Activated T-helper 1 cell treated with anti-CD3 and anti-CD28 coated beads, Interleukin-12 subunit alpha, Interleukin-12 subunit beta, Interleukin-2, Interleukin-4 antibody, amounts not matched to agents 30 ng/mL and 10 ng/mL and 1 ng/mL, durations not matched to agents 14 hours and 24 hours and 36 hours (primary cell): ENCODE data around the gene LMO4. TPM values are rescaled to one million over a fixed set of nuclear protein-coding genes. Genes with fewer than 3 reads are reported as not detected.

Experiments
- DNase-seq: peaks from one replicate; pipeline ENCODE4 v3.0.0; 2021; ENCODE audit warnings: low spot score
- H3K27ac Mint-ChIP-seq: one replicate; pipeline ENCODE4 v1.8.0; 2021; ENCODE audit warnings: mild to moderate bottlenecking, mixed read lengths
- H3K27me3 Mint-ChIP-seq: one replicate; pipeline ENCODE4 v1.8.0; 2022; ENCODE audit warnings: mild to moderate bottlenecking, moderate library complexity, mixed read lengths; ENCODE audit not compliant: insufficient read depth
- H3K36me3 Mint-ChIP-seq: one replicate; pipeline ENCODE4 v1.8.0; 2021; ENCODE audit warnings: low read depth, mixed read lengths
- H3K4me1 Mint-ChIP-seq: one replicate; pipeline ENCODE4 v1.8.0; 2021; ENCODE audit warnings: low read depth, mixed read lengths
- H3K4me3 Mint-ChIP-seq: one replicate; pipeline ENCODE4 v1.8.0; 2021; ENCODE audit warnings: mild to moderate bottlenecking, moderate library complexity, mixed read lengths
- H3K9me3 Mint-ChIP-seq: one replicate; pipeline ENCODE4 v1.8.0; 2021; ENCODE audit warnings: mixed read lengths
- intact Hi-C: fragments of 100-400 bp; cut with micrococcal nuclease; formaldehyde crosslinking; loops from one replicate; pipeline ENCODE4 v1.15.1; 2024
- total RNA-seq: library from RNA; stranded (reverse); gene quantifications from 2 replicates; pipeline ENCODE4 v1.2.3, GENCODE V29; 2022

Gene LMO4
- total RNA-seq, 1 donor from 2014 or later: 41.1 TPM

GRCh38 chr1:87305762-87306161, 22.9 kb upstream of the LMO4 start:
- no peak for DNase-seq
- H3K27ac Mint-ChIP-seq: no peak overlapping the region
- H3K27me3 Mint-ChIP-seq: peaks cover 19% of the 10 kb centered on the region
- intact Hi-C loops: no loop called here
- no peaks in the 10 kb centered on the region for H3K4me1 Mint-ChIP-seq
- H3K4me3 Mint-ChIP-seq: no peak overlapping the region
- no peaks in the 10 kb centered on the region for H3K36me3 Mint-ChIP-seq
- H3K9me3 Mint-ChIP-seq: no peaks in the 10 kb centered on the region

DNA sequence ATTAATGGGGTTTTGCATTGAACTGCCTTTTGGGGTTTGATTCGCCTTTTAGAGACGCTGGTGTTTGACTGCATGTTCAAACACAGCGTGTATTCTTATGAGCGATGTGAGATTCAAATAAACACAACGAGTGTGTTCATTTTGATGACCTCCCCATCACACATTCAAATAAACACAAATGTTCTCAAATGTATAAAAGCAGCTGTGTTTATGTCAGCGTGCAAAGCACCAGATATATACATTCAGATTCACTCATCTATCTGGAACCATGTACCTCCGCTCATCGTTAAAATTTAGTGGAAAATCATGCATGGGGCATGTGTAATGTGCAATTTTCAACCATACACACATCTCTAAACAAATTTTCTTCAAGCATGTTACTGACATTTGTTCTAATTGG, 21.4 kb upstream of the LMO4 start:
- intact Hi-C loops: no loop called here
- peaks cover 14% of the 10 kb centered on the region for H3K27me3 Mint-ChIP-seq
- no peaks in the 10 kb centered on the region for H3K9me3 Mint-ChIP-seq
- H3K4me1 Mint-ChIP-seq: no peaks in the 10 kb centered on the region
- no peaks in the 10 kb centered on the region for H3K36me3 Mint-ChIP-seq
- H3K4me3 Mint-ChIP-seq: no peak overlapping the region
- no peak overlapping the region for H3K27ac Mint-ChIP-seq
- DNase-seq: no peak

DNA sequence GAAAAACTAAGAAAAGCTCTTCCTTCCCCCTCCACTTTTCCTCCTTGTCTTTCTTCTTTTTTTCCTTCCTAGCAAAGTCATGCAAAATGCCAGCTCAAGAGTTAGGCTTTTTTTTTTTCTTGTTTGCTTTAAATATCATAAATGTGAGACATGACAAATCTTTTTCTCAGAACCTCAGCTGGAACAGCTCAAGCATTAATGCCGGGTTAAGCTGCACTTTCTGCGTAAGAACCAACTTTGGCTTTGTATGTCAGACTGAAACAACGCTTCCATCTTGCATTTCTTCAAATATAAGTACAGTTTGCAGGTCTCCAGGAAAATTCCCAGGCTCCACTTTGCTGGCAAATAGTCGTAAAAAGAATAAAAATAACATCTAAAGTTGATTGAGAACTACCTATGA, 20.7 kb upstream of the LMO4 start:
- Mint-ChIP-seq H3K27me3 (peaks cover 12% of the 10 kb centered on the region), H3K4me1 (no peaks in the 10 kb centered on the region), H3K9me3 (no peaks in the 10 kb centered on the region), H3K36me3 (no peaks in the 10 kb centered on the region), H3K27ac (no peak overlapping the region), H3K4me3 (no peak overlapping the region)
- intact Hi-C loops: no loop called here
- no peak for DNase-seq

DNA sequence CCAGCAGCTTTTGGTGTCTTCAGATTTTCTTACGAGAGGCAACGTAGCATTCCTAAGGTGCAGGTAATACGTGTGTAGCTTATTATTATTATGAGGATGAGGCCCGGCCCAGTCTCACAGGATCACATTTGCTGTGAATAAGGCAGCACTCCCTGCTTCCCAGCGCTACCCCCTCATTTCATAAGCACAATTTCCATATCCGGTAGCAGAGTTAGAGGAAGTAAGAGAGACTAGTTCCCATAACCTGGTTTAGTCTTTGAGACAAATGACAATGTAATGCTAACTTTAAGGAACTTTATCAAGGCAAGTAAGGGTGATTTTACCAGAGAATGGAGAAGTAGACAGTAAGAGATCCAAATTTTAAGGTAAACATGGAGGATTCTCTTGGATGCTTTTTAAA, 14.6 kb upstream of the LMO4 start:
- no peak for DNase-seq
- no peaks in the 10 kb centered on the region for H3K36me3 Mint-ChIP-seq
- intact Hi-C loops: no loop called here
- H3K27ac Mint-ChIP-seq: no peak overlapping the region
- H3K9me3 Mint-ChIP-seq: no peaks in the 10 kb centered on the region
- peaks cover 10% of the 10 kb centered on the region for H3K27me3 Mint-ChIP-seq
- no peak overlapping the region for H3K4me3 Mint-ChIP-seq
- peaks cover 14% of the 10 kb centered on the region for H3K4me1 Mint-ChIP-seq

- intact Hi-C loops: no loop called here
Observed at GRCh38 chr1:87318056-87318650, 10.5 kb upstream of the LMO4 start.

GRCh38 chr1:87318806-87319205, 9.9 kb upstream of the LMO4 start:
- no peak for DNase-seq
- Mint-ChIP-seq H3K9me3 (no peaks in the 10 kb centered on the region), H3K27ac (no peak overlapping the region), H3K36me3 (no peaks in the 10 kb centered on the region), H3K4me1 (peaks cover 14% of the 10 kb centered on the region), H3K4me3 (no peak overlapping the region), H3K27me3 (peaks cover 20% of the 10 kb centered on the region)
- intact Hi-C loops: no loop called here

More at GRCh38 chr1:87318056-87318650, 10.5 kb upstream of the LMO4 start:
- DNase-seq: no peak
- no peak overlapping the region for H3K27ac Mint-ChIP-seq
- H3K27me3 Mint-ChIP-seq: peaks cover 14% of the 10 kb centered on the region
- H3K36me3 Mint-ChIP-seq: no peaks in the 10 kb centered on the region
- no peaks in the 10 kb centered on the region for H3K9me3 Mint-ChIP-seq
- peaks cover 14% of the 10 kb centered on the region for H3K4me1 Mint-ChIP-seq
- no peak overlapping the region for H3K4me3 Mint-ChIP-seq

- Mint-ChIP-seq H3K27me3 (peaks cover 19% of the 10 kb centered on the region), H3K4me3 (peak overlapping the region; percentile 37), H3K27ac (peak overlapping the region; percentile 8), H3K4me1 (peaks cover 28% of the 10 kb centered on the region), H3K9me3 (no peaks in the 10 kb centered on the region), H3K36me3 (peaks cover 2% of the 10 kb centered on the region)
- peak; percentile 35 for DNase-seq
- intact Hi-C loops: loop anchor here (1.0 to 5.0 kb wide), 4 partner anchors 121 to 944 kb away; no protein-coding TSS in a partner anchor
Observed at GRCh38 chr1:87325982-87326738, 2.5 kb upstream of the LMO4 start.

DNA sequence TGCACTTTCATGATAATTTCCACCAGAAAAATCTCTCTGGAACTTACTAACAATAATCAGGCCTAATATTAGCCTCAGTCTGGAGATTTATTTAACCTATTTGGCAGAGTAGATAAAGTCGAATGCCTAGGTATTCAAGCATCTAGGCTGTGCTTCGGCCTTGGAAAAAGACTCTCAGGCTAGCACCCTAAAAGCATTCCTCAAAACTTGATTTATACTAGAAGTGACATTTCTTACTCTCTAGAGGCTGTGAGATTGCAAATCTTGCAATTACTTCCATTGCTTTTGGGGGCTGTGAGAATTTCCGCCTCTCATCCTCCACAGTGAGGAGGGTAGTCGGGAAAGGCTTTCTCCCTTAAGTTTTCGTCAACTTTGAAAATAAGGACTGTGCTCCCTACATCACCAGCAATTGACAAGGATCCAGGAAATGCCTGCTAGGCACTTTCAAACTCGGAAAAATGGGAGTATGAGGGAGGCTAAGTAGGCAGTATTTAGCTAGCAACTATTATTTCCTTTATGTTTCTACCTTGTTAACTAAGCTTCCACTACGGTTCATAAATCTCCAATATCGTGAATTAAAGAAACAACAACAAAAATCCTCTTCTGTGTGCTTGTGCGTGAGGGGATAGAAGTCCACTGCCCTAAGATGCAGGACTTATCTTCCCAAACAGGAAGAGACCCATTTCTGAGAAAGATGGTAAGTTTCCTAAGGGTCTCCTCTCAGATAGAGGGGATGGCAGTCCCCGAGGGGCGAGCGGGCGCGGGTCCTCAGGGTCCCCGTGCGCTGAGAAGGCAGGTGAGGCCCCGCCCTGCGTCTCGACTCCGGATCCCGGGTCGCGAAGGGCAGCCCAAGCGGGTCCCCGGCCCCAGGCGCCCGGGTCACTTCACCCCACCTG, 1.1 kb upstream of the LMO4 start:
- DNase-seq: no peak
- Mint-ChIP-seq H3K27me3 (peaks cover 11% of the 10 kb centered on the region), H3K9me3 (no peaks in the 10 kb centered on the region), H3K36me3 (peaks cover 10% of the 10 kb centered on the region), H3K4me3 (peak overlapping the region; percentile 94), H3K27ac (peak overlapping the region; percentile 95), H3K4me1 (peaks cover 37% of the 10 kb centered on the region)
- intact Hi-C loops: loop anchor here (2.0 to 5.0 kb wide), 7 partner anchors 120 to 1357 kb away; partner anchors contain the start of genes HS2ST1, PKN2, SELENOF and SH3GLB1

- Mint-ChIP-seq H3K4me3 (peak overlapping the region; percentile 93), H3K27me3 (no peaks in the 10 kb centered on the region), H3K4me1 (peaks cover 51% of the 10 kb centered on the region), H3K36me3 (peaks cover 21% of the 10 kb centered on the region), H3K27ac (peak overlapping the region; percentile 94), H3K9me3 (no peaks in the 10 kb centered on the region)
- peak; percentile 38 for DNase-seq
- intact Hi-C loops: loop anchor here (2.0 to 5.0 kb wide), 6 partner anchors 118 to 1356 kb away; partner anchors contain the start of genes HS2ST1, PKN2, SELENOF and SH3GLB1
Observed at GRCh38 chr1:87329051-87329525, 408 bp downstream of the LMO4 start.

GRCh38 chr1:87329526-87330056, 911 bp downstream of the LMO4 start:
- intact Hi-C loops: loop anchor here (2.0 to 10.0 kb wide), 11 partner anchors 118 to 1622 kb away; partner anchors contain the start of genes GTF2B, HS2ST1, ODF2L and PKN2
- Mint-ChIP-seq H3K9me3 (no peaks in the 10 kb centered on the region), H3K27ac (peak overlapping the region; percentile 94), H3K27me3 (no peaks in the 10 kb centered on the region), H3K4me3 (peak overlapping the region; percentile 93), H3K36me3 (peaks cover 22% of the 10 kb centered on the region), H3K4me1 (peaks cover 56% of the 10 kb centered on the region)
- no peak for DNase-seq

- no peaks in the 10 kb centered on the region for H3K9me3 Mint-ChIP-seq
- no peak for DNase-seq
- peaks cover 24% of the 10 kb centered on the region for H3K36me3 Mint-ChIP-seq
- no peaks in the 10 kb centered on the region for H3K27me3 Mint-ChIP-seq
- intact Hi-C loops: loop anchor here (5.0 to 10.0 kb wide), 5 partner anchors 283 to 1623 kb away; partner anchors contain the start of genes GTF2B, ODF2L and ZNHIT6
- peak overlapping the region; percentile 94 for H3K27ac Mint-ChIP-seq
- peaks cover 61% of the 10 kb centered on the region for H3K4me1 Mint-ChIP-seq
- peak overlapping the region; percentile 93 for H3K4me3 Mint-ChIP-seq
Observed at GRCh38 chr1:87330057-87330884, 1.6 kb downstream of the LMO4 start.
